K562 (cell line): ENCODE data around the gene GNAT1. TPM values are rescaled to one million over a fixed set of nuclear protein-coding genes. Genes with fewer than 3 reads are reported as not detected.

Source experiments
- ATAC-seq: fragments of 200-7000 bp; cut with Tn5 transposase; 3 replicates; pipeline ENCODE4 v1.9.1; 2020; ENCODE audit warnings: moderate library complexity
- BruUV-seq: library from RNA; stranded (reverse); fragments of 400-500 nt; replicated peaks from 2 replicates; lab custom pipeline; 2021; lab: Mats Ljungman, UMichigan
- CTCF ChIA-PET: fragments of 300-600 bp; formaldehyde crosslinking; extraction: SDS; loops from one replicate; lab custom pipeline; 2021; ENCODE audit warnings: low intra/inter-chr PET ratio; lab: Yijun Ruan, JAX
- POLR2A ChIA-PET: fragments of 300-600, 350-650 bp; sonication (Branson Sonifier 250); formaldehyde crosslinking; extraction: SDS; loops from one replicate; lab custom pipeline; 2021; ENCODE audit warnings: antibody characterized with exemption, inconsistent platforms; lab: Yijun Ruan, JAX
- DNase-seq, 4 experiments: peaks; one replicate each; pipeline versions ENCODE4 v3.0.0 to v3.0.0-alpha.2; 2011 to 2018; ENCODE audit warnings: low spot score in 3 of 4, mixed read lengths in 3 of 4; ENCODE audit errors: extremely low read depth in 1 of 4
- FAIRE-seq: peaks from 2 replicates; lab custom pipeline; 2011; peaks lifted over from hg19 to GRCh38; lab: Jason Lieb, UNC
- H2AFZ ChIP-seq: 2 replicates; pipeline ENCODE4 v1.6.0; 2011; ENCODE audit warnings: low read depth, low read length, control low read depth, inconsistent platforms
- H3K27ac ChIP-seq: fragments of 200-600 bp; 3 replicates; pipeline ENCODE4 v1.8.0; 2011; ENCODE audit warnings: low read depth, mild to moderate bottlenecking, control low read depth, inconsistent platforms, low read length, moderate library complexity, mixed read lengths; ENCODE audit errors: extremely low read depth
- H3K27me3 ChIP-seq, 2 experiments: fragments of 300-600 bp in 1 of 2; 2 replicates in 1 of 2; 3 replicates in 1 of 2; pipeline versions ENCODE4 v1.6.0 to v1.8.0; 2011; ENCODE audit warnings: inconsistent platforms in 2 of 2, low read length in 2 of 2, mild to moderate bottlenecking in 1 of 2, mixed read lengths in 1 of 2, moderate library complexity in 1 of 2; ENCODE audit not compliant: control insufficient read depth in 2 of 2, insufficient read depth in 2 of 2
- H3K36me3 ChIP-seq: fragments of 300-600 bp; 3 replicates; pipeline ENCODE4 v1.8.0; 2011; ENCODE audit warnings: mild to moderate bottlenecking, low read length, inconsistent platforms; ENCODE audit not compliant: control insufficient read depth, insufficient read depth
- H3K4me1 ChIP-seq, 2 experiments: fragments of 200-600 bp in 1 of 2; replicated peaks in 1 of 2; 2 replicates in 1 of 2; 3 replicates in 1 of 2; pipeline versions ENCODE4 v1.5.1 to v1.8.0; 2011; ENCODE audit warnings: inconsistent platforms in 2 of 2, low read length in 2 of 2, mild to moderate bottlenecking in 1 of 2, mixed read lengths in 1 of 2, moderate library complexity in 1 of 2; ENCODE audit not compliant: control insufficient read depth in 2 of 2, insufficient read depth in 2 of 2
- H3K4me2 ChIP-seq: 2 replicates; pipeline ENCODE4 v1.6.1; 2011; ENCODE audit warnings: low read length, control low read depth, inconsistent platforms, mixed read lengths; ENCODE audit not compliant: insufficient read depth
- H3K4me3 ChIP-seq: fragments of 200-600 bp; sonication (generic), shearing (Covaris generic); 2 replicates; pipeline ENCODE4 v1.5.1; 2016; ENCODE audit warnings: control low read depth, inconsistent platforms
- H3K79me2 ChIP-seq: fragments of 200-600 bp; 3 replicates; pipeline ENCODE4 v1.8.0; 2011; ENCODE audit warnings: low read length, inconsistent platforms; ENCODE audit not compliant: control insufficient read depth, insufficient read depth
- H3K9ac ChIP-seq, 2 experiments: 2 replicates each; pipeline versions ENCODE4 v1.6.0 to v1.6.1; 2011; ENCODE audit warnings: low read depth in 2 of 2, low read length in 2 of 2, control low read depth in 1 of 2, inconsistent platforms in 1 of 2, mild to moderate bottlenecking in 1 of 2, mixed read lengths in 1 of 2; ENCODE audit not compliant: insufficient read depth in 1 of 2
- H3K9me1 ChIP-seq: one replicate; pipeline ENCODE4 v1.6.0; 2011; ENCODE audit warnings: inconsistent platforms, mild to moderate bottlenecking, low read length, moderate library complexity; ENCODE audit not compliant: control insufficient read depth, insufficient read depth
- H3K9me3 ChIP-seq: replicated peaks from 2 replicates; pipeline ENCODE4 v1.5.1; 2011; ENCODE audit warnings: low read depth, low read length, inconsistent platforms; ENCODE audit not compliant: control insufficient read depth, insufficient read depth
- H4K20me1 ChIP-seq: replicated peaks from 2 replicates; pipeline ENCODE4 v1.6.1; 2011; ENCODE audit warnings: low read length, inconsistent platforms, mixed read lengths; ENCODE audit not compliant: control insufficient read depth, insufficient read depth
- CREB5 ChIP-seq: fragments of 250-450 bp; sonication (Bioruptor Pico); IDR thresholded peaks from 2 replicates; pipeline ENCODE4 v1.5.0; 2020; ENCODE audit warnings: mild to moderate bottlenecking
- E2F3 ChIP-seq: fragments of 250-450 bp; sonication (Bioruptor Pico); IDR thresholded peaks from 2 replicates; pipeline ENCODE4 v1.4.0; 2020; ENCODE audit warnings: mild to moderate bottlenecking
- HNRNPL ChIP-seq: fragments of 200-400 bp; formaldehyde crosslinking; IDR thresholded peaks from 2 replicates; pipeline ENCODE4 v1.6.1; 2017; ENCODE audit warnings: low read depth, mild to moderate bottlenecking, low read length
- NFIX ChIP-seq: fragments of 250-450 bp; sonication (Bioruptor Pico); IDR thresholded peaks from 2 replicates; pipeline ENCODE4 v1.4.0; 2020; ENCODE audit warnings: low read depth, mild to moderate bottlenecking, moderate library complexity
- RBBP5 ChIP-seq: fragments of 200-600 bp; sonication (generic); IDR thresholded peaks from 2 replicates; pipeline ENCODE4 v1.6.1; 2012; ENCODE audit warnings: borderline replicate concordance, mild to moderate bottlenecking, low read length, control low read depth, inconsistent platforms; ENCODE audit not compliant: insufficient read depth, poor library complexity, severe bottlenecking
- ZC3H4 ChIP-seq: sonication (generic); formaldehyde crosslinking; IDR thresholded peaks from 2 replicates; pipeline ENCODE4 v1.9.0; 2021; ENCODE audit warnings: missing genetic modification reagents, borderline replicate concordance
- ZNF174 ChIP-seq: fragments of 250-450 bp; sonication (Bioruptor Pico); IDR thresholded peaks from 2 replicates; pipeline ENCODE4 v1.4.0; 2020; ENCODE audit warnings: mild to moderate bottlenecking
- WGBS: fragments of 100-300 bp; shearing (Covaris generic); methylation state at CpG from one replicate; pipeline ENCODE4 v1.1.6; 2016; ENCODE audit warnings: low coverage, mixed read lengths; ENCODE audit not compliant: insufficient coverage; ENCODE audit errors: missing lambda C conversion rate; 5-methylcytosine and 5-hydroxymethylcytosine counted together
- in situ Hi-C: fragments of 300-500 bp; cut with MboI; formaldehyde crosslinking; loops from 4 replicates; pipeline ENCODE4 v1.15.0; 2018; ENCODE audit warnings: inconsistent platforms, mixed read lengths
- intact Hi-C: fragments of 100-400 bp; cut with micrococcal nuclease; formaldehyde crosslinking; loops from 2 replicates; pipeline ENCODE4 v1.14.2; 2022
- polyA plus RNA-seq, 8 experiments: library from polyadenylated mRNA; depleted of rRNA in 4 of 8; stranded (reverse) in 5 of 8; unstranded in 3 of 8; fragments of >200 nt; fragmentation: Nextera tagmentation in 2 of 8; fragmentation: Illumina TruSeq in 1 of 8; extraction: Ambion mirVana in 2 of 8; extraction: Trizol in 1 of 8; gene quantifications; 2 replicates each; pipeline versions ENCODE4 v1.2.1 to v1.2.3, GENCODE V29; 2011 to 2014; ENCODE audit warnings: inconsistent platforms in 1 of 8, missing spikeins in 1 of 8
- total RNA-seq, 7 experiments: library from RNA; depleted of rRNA in 6 of 7; stranded (reverse); fragments of >200 nt in 6 of 7; fragmentation: Illumina TruSeq in 2 of 7; extraction: Trizol in 2 of 7; gene quantifications; 2 replicates each; pipeline versions ENCODE4 v1.2.1 to v1.2.3, GENCODE V29; 2011 to 2021; ENCODE audit warnings: low replicate concordance in 1 of 7

GNAT1 gene
- total and polyA plus RNA-seq, 9 of the 15 experiments (the other 6 are each of a cell fraction or from before 2014, with no cell fraction given), result not detected

GRCh38 chr3:50156549-50157493 is 34.6 kb upstream of the GNAT1 start:
- no TSS peak for BruUV-seq
- no peak for TF ChIP-seq HNRNPL
- TF ChIP-seq CREB5, result no peak
- no peak for TF ChIP-seq E2F3 (CRISPR knock-in tag)
- no peak for TF ChIP-seq ZC3H4 (CRISPR knock-in tag)
- no peak for TF ChIP-seq ZNF174 (CRISPR knock-in tag)
- peak; percentile 19 for TF ChIP-seq RBBP5
- TF ChIP-seq NFIX, result no peak

More at GRCh38 chr3:50156549-50157493, 34.6 kb upstream of the GNAT1 start:
- FAIRE-seq (no peak), ATAC-seq (no peak), DNase-seq (peak; percentile 27 to 40 (median 31))
- Histone ChIP-seq H3K9ac (peak overlapping the region in 1 of 2 experiments; percentile 83; a peak in 2 of 4 replicates), H4K20me1 (no peaks in the 10 kb centered on the region), H3K4me3 (no peak overlapping the region; the same call in 1 of the 2 replicates), H3K36me3 (no peaks in the 10 kb centered on the region), H3K4me1 (peaks cover 9 to 54% of the 10 kb centered on the region in 2 experiments; a peak in 4 of 5 replicates), H3K27ac (no peak overlapping the region), H3K9me3 (no peaks in the 10 kb centered on the region), H3K27me3 (no peaks in the 10 kb centered on the region), H2AFZ (0 out of 2 replicates have a peak overlapping the region, but pooled peaks have one; percentile 59), H3K79me2 (no peaks in the 10 kb centered on the region; the same call in 2 of the 3 replicates), H3K4me2 (peak overlapping the region; percentile 32; the same call in 1 of the 2 replicates), H3K9me1 (no peaks in the 10 kb centered on the region)
- in situ Hi-C loops (no loop called here), intact Hi-C loops (no loop called here)
- POLR2A ChIA-PET, result interaction anchor here (0.6 to 0.9 kb wide), 5 partner anchors 14 to 217 kb away, joined by 3 to 5 read pairs (median 3); partner anchors contain the start of gene RBM6
- CTCF ChIA-PET, result no interaction called here
- no CpG with 5 or more reads among the region's 20 CpGs for WGBS
